HG02759 (cell line): ENCODE results near the gene SH3RF3.

ENCODE experiments used
- ATAC-seq: cut with Tn5 transposase; IDR thresholded peaks from one replicate; pipeline ENCODE4 v1.9.1; 2021; ENCODE audit warnings: mild to moderate bottlenecking, moderate library complexity; ENCODE audit not compliant: unreplicated experiment

Gene SH3RF3

GRCh38 chr2:109128616-109129355 is at the start of gene SH3RF3:
SH3RF3 (plus strand) TSS chr2:109129205.
- ATAC-seq = peak; percentile 43

- ATAC-seq = no peak
Measured at GRCh38 chr2:109079590-109079989, 49.4 kb upstream of the SH3RF3 start.

- no peak for ATAC-seq
Measured at GRCh38 chr2:109080109-109080508, 48.9 kb upstream of the SH3RF3 start.

GRCh38 chr2:109080757-109081156 is 48.2 kb upstream of the SH3RF3 start:
- ATAC-seq = no peak

- ATAC-seq = no peak
Measured at GRCh38 chr2:109081374-109081773, 47.6 kb upstream of the SH3RF3 start.

GRCh38 chr2:109083771-109084170 is 45.2 kb upstream of the SH3RF3 start:
- no peak for ATAC-seq

- no peak for ATAC-seq
Measured at GRCh38 chr2:109084341-109084740, 44.7 kb upstream of the SH3RF3 start.

GRCh38 chr2:109085912-109086742 is 42.9 kb upstream of the SH3RF3 start:
- ATAC-seq = no peak

GRCh38 chr2:109086743-109087020 is 42.3 kb upstream of the SH3RF3 start:
- no peak for ATAC-seq

- no peak for ATAC-seq
Measured at GRCh38 chr2:109087055-109087663, 41.8 kb upstream of the SH3RF3 start.

- ATAC-seq = no peak
Measured at GRCh38 chr2:109089602-109090300, 39.3 kb upstream of the SH3RF3 start.

- ATAC-seq = no peak
Measured at GRCh38 chr2:109091526-109091925, 37.5 kb upstream of the SH3RF3 start.

GRCh38 chr2:109094144-109094543 is 34.9 kb upstream of the SH3RF3 start:
- ATAC-seq = no peak

GRCh38 chr2:109098251-109098920 is 30.6 kb upstream of the SH3RF3 start:
- no peak for ATAC-seq

GRCh38 chr2:109098921-109099273 is 30.1 kb upstream of the SH3RF3 start:
- ATAC-seq = no peak

- ATAC-seq = no peak
Measured at GRCh38 chr2:109102588-109103233, 26.3 kb upstream of the SH3RF3 start.

GRCh38 chr2:109105113-109105512 is 23.9 kb upstream of the SH3RF3 start:
- ATAC-seq = no peak

GRCh38 chr2:109108740-109109139 is 20.3 kb upstream of the SH3RF3 start:
- ATAC-seq = no peak

GRCh38 chr2:109109342-109109741 is 19.7 kb upstream of the SH3RF3 start:
- no peak for ATAC-seq

GRCh38 chr2:109110170-109110569 is 18.8 kb upstream of the SH3RF3 start:
- no peak for ATAC-seq
